NCI-H2029 (cell line): ENCODE data around the gene CUL3.
"Not testable (repeated sequence)": the region's sequence is repeated elsewhere in the genome, so short reads cannot be mapped to it uniquely, and the experiment has no call there.

Experiments used
- DNase-seq: peaks from one replicate; lab custom pipeline; 2025; lab: John Stamatoyannopoulos, UW

Gene CUL3

DNA sequence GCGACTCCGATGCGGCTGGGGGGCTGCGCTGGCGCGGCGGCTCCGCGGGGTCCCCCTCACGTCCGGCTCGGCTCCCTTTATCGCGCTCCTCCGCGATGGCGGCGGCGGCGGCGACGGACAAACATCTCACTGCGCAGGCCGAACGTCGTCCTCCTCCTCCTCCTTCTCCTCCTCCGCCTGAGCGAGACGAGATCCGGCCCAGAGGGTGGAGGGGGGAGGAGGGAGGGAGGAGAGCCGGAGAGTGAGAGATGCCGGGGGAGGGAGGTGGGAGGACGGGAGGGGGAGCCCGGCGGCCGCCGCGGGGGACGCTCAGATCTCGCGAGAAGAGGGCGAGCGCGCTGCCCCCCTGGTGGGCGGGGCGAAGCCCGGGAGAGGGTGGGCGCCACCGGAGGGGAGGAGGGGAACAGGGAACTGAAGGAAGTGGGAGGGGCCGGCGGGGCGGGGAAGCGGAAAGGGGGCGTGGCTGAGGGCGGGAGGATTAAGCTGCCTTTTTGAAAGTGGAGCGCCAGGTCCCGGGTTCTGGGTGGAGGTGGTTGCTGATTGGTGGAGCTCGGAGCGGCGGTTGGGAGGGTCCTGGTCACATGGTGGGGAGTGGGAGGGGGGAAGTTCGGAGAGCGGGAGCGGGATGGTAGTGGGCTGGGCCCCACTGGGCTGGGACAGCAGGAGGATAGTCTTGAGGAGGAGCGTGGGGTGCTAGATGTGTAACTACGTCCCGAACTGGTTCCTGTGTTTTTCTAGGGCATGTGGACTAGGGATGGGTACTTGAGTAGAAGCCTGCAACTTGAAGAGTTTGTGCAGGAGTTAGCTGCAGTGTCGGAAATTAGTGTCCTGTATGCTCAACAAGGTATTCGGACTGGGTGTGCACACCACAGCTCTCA is at the start of gene CUL3:
CUL3 (minus strand) TSS at position 153 of the 878 bp plus-strand sequence. CDS start 354 bp downstream, outside the sequence.
- DNase-seq, result peak; percentile 95

DNA sequence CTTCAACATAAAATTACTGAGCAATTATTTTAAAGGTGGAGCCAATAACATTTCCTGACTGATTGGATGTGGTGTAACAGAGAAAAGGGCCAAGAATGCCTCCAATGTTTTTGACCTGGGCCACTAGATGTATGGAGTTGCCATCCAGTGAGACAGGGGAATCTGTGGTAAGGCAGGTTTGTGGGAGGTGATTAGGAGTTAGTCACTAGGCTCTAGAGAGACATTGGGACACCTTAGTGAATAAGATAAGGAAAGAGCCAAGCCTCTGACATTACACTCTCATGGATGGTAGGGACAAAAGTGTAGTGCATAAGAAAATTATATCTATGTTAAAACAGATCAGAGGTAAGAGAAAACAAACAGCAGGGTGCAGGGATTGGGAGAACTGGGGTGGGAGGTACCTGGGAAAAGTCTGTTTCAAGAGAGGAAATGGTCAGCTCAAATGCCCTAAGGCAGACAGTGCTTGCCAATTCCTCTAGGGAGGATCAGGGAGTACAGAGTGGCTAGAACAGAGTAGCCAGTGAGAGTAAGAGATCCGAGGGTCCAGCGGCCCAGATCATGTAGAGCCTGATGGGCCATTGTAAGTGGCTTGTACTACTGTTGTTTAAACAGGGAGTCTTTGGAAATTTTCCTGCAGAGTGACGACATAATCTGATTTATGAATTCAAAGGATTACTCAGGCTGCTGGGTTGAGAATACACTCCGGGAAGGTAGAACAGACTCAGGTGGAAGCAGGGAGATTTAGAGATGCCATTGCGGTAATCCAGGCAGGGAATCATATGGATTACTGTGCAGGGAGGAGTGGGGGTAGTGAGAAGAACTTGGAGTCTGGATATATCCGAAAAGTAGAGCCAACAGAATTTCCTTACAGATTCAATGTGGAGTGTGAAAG is 45.7 kb upstream of the CUL3 start:
- no peak for DNase-seq

DNA sequence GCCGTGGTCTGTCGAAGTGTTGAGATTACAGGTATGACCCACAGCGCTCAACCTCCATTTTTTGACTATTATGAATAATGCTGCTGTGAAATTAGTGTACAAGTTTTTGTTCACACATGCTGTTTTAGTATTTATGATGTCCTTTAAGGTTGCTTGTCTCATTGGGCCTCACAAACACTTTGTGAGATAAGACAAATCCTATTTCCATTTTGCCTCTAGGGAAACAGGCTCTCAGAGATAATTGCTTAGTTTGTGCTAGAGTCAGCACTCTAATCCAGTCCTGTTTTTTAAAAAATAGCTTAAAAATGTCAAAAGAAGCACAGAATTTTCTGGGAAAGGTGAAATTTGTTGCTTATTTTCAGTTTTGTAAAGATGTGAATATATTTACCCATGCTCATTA is 43.3 kb upstream of the CUL3 start:
- DNase-seq, result no peak

DNA sequence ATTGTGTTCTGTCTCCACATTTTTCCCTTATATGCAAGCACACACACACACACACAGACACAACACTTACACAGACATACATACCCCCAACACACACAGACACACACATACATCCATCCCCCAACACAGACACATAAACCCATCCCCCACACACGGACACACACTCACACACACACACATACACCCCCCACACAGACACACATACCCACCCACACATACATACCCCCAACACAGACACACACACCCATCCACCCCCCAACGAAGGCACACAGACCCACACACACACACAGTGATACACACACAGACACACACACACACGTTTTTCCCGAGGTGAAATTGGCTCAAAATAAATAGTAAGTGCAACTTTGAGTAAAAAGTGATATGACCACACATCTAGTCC is 41.6 kb upstream of the CUL3 start:
- DNase-seq, result no peak

DNA sequence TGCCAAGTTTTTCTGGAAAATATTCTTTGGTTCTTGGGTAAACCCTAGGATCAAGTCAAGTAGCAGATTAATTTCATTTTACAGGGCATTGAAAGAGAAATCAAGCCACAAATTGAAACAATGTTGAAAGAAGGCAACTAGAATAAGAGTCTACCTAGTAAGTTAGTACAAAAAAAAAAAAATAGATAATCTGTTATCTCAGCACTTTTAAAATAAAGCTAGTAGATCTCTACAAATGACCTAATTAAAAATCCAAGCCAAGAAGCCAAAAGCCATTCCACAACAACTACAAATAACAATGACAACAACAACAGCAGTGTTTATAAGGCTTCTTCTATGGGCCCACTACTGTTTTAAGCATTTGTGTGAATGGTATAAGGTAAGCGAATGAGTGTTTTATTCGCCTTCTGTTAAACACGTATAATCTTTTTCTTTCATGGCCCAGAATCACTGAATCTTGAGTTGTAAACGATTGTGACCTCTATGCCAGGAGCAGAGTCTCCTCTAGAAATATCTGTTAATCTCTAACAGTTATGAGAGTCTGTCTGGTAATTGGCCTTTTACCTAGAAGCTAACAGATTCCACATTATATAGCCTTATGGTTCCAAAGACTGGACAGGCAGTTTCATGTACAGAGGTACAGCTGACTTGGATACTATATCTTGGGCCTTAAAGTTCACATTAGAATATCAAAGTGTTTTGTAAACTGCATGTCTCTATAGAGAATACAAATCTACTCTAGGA is 28.6 kb upstream of the CUL3 start:
- DNase-seq, result no peak

DNA sequence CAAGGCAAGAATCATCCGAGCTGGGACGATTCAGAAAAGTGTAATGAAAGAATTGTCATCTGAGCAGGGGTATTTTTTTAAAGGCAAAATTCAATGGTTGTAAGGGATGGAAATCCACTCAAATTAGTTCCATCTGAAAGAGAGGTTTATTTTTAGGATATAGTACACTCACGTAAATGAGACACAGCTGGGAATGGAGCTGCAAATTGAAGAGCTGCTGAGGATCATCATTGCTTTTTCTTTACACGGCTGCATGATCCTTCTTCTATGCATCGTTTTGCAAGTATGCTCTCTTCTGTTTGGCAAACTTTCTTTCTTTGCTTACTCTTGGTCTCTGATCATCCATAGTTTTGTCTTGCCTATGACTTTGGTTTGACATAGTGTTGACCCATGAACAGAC is 27.4 kb upstream of the CUL3 start:
- DNase-seq, result no peak

DNA sequence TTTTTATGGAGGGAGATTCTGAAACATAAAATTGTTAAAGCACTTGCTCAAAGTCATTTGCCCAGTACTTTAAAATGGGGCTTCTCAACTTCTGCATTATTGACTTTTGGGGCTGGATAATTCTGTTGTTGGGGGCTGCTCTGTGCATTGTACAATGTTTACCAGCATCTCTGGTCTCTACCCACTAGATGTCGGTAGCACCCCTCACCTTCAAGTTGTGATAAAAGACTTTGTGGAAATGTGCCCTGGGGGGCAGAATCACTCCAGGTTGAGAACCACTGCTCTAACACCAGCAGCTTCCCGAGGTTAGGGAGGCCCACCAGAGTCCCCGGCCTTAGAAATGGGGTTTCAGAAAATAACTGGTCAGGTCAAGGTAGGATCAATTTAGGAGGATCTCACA is 26.8 kb upstream of the CUL3 start:
- no peak for DNase-seq

DNA sequence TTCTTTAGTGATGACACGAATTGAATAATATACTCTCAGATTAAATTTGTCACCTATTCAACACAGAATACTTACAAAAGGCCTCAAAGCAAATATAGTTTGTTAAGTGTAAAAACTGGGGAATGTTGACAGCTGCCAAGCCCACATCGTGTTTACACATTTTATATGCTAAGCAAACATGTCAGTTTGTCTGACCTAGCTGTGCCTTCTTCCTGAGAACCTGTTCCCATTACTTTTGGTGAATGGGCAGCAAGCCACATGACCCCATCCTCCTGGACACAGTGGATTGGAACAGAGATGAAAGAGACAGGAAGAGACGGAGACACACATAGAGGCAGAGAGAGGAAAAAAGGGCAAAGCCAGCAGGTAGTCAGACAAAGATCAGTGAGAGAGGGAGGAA is 22.9 kb upstream of the CUL3 start:
- peak; percentile 60 for DNase-seq

DNA sequence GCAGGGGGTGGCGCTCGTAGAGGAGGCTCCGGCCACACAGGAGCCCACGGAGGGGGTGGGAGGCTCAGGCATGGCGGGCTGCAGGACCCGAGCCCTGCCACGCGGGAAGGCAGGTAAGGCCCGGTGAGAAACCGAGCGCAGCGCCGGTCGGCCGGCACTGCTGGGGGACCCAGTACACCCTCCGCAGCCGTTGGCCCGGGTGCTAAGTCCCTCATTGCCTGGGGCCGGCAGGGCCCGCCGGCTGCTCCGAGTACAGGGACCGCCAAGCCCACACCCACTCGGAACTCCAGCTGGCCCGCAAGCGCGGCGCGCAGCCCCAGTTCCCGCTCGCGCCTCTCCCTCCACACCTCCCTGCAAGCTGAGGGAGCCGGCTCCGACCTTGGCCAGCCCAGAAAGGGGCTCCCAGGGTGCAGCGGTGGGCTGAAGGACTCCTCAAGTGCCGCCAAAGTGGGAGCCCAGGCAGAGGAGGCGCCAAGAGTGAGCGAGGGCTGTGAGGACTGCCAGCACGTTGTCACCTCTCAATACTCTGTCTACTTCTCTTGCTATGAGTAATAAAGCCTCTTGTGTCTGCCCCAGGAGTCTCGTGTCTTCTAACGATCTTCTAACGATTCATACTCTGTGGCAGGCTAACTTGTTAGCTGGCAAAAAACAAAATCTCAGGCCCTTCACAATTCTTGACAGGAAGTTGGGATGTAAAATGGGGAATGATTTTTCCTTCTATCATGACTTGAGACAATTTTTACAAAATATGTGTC is 18.8 kb upstream of the CUL3 start:
- DNase-seq, result not testable (repeated sequence)

DNA sequence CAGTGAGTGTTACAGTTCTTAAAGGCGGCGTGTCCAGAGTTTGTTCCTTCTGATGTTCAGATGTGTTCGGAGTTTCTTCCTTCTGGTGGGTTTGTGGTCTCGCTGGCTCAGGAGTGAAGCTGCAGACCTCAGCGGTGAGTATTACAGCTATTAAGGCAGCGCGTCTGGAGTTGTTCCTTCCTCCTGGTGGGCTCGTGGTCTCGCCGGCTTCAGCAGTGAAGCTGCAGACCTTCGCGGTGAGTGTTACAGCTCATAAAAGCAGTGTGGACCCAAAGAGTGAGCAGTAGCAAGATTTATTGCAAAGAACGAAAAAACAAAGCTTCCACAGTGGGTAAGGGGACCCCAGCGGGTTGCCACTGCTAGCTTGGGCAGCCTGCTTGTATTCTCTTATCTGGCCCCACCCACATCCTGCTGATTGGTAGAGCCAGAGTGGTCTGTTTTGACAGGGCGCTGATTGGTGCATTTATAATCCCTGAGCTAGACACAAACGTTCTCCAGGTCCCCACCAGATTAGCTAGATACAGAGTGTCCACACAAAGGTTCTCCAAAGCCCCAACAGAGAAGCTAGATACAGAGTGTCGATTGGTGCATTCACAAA is 17.7 kb upstream of the CUL3 start:
- DNase-seq, result not testable (repeated sequence)

DNA sequence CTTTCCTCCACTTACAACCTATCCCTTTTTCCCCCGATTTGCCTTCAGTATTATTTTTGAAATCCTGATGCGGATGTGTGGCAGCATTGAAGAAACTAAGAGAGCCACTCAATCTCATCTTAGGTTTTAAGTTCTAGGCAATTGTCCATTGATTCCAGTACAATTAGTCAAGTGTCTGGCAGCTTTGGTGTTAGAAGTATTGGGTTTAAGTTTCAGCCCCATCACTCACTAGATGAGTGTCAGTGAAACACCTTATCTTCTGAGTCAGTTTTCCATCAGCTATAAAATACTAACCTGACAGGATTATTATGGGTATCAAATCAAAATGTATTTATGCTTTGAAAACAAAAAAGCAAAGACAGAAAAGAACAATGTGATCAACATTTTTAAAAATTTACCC is 16.8 kb upstream of the CUL3 start:
- no peak for DNase-seq

DNA sequence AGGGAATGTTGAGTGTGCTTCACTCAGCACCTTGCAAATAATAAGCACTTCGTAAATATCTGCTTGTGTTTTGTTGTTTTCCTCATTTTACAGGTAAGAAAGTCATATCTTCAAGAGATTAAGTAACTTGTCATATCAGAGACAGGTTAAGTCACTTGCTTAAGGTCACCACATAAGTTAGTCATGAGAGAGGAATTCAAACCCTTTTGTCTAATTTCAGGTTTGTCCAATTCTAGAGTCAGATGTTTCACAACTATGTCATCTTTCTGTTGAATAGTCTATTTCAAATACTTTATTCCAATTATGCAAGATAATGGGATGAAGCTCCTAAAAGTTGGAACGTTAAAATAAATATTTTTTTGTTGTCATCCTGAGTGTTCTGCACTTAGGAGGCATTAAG is 13.5 kb upstream of the CUL3 start:
- no peak for DNase-seq

DNA sequence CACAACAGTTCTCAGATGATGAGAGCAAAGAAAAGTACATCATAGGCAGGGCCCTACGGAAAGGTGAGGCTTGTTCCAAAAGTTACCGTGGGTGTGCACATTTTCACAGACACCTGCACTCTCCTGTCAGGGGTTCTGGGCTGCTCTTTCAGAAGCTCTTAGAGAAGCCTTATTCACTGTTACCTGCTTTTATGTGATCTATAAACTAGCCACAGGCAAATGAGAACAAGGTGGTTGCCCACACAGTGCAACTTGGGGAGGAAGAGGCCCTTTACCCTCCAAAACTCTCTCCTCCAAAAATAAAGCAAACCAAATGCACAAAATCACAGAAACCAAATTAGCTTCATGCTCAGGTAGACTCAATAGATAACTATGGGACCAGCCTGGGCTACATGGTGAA is 11.1 kb upstream of the CUL3 start:
- DNase-seq, result no peak

DNA sequence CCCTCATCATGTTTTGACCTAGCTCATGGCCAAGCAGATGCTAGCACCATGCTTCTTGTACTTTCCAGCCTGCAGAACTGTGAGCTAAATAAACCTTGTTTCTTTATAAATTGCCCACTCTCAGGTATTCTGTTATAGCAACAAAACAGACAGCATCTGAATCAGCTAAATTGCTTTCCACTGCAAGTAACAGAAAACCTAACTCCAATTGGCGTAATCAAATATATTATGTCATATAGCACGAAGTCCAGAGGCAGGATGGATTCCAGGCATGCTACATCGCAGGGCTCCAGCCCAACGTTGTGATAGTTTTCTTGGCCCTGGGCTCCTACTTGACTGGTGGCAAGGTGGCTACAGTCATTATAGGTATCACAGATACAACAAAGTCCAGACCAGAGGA is 10.4 kb upstream of the CUL3 start:
- DNase-seq, result no peak

DNA sequence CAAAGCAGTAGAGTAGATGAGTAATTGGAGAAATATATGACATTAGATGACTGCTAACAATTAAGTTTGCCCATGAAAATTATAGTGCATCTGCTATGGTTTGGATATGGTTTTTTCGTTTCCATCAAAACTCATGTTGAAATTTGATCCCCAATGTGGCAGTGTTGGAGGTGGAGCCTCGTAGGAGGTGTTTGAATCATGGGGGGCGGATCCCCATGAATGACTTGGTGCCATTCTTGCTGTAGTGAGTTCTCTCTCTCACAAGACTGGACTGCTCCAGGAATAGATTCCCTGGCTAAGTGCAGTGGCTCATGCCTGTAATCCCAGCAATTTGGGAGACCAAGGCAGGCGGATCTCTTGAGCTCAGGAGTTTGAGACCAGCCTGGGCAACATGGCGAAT is 9.7 kb upstream of the CUL3 start:
- no peak for DNase-seq

DNA sequence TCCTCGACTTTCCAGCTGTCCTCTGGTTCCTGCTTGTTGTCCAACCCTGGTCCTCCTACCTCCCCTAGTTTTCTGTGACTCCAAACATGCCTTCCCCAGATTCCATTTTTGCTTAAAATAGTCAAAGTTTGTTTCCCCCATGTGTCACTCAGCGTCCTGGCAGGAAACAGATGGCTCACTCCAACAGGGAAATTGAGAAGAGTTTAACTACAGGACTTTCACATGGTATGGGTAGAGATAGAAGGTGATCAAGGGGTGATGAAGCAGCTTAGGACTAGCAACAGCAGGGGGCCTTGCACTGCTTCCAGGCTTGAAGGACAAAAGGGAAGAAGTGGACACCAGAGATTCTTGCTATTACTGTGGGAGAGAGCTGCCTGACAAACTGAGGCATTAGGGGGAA is 6.1 kb upstream of the CUL3 start:
- DNase-seq, result no peak

DNA sequence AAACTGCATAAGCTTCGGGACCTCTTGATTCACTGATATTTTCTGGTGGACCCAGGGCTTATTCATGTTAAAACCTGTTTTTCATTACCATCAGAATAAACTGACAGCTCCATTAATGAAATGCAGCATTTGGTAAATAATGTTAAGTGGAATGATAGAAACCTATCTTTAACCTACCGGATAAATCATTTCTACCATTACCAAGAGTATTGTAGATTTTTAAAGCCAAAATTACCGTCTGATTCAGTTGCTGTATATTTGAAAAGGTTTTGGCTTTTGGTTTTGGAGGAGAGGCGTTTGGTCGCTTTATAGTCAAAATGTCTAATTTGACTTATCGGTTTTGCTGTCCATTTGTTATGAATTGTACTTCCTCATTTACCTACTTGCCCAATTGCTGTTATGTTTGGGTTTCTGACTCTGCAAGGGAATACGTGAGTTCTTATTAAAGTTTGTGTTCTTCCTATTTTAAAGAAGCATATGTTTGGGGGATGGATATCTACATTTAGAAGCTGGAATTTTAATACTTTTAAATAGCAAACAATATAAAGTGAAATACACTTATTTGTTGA is 1.0 kb upstream of the CUL3 start:
- DNase-seq, result no peak

DNA sequence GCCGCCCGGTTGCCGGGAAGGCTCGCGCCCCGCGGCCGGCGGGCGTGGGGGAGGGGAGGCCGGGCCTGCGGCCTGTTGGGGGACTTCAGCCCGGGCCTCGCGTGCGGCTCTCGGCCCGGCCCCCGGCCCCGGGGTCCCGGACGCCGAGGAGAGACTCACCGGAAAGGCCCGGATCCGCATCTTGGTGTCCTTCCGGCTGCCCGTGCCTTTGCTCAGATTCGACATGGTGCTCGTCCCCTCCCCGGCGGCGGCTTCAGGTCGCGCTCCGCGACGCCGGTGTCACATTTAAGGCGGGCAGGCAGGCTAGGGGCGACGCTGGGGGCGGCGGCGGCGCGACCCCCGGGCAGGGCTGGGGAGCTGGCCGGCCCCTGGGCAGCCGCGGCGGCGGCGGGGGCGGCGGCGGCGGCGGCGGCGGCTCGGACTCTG is 365 bp downstream of the CUL3 start:
- DNase-seq, result peak; percentile 19

DNA sequence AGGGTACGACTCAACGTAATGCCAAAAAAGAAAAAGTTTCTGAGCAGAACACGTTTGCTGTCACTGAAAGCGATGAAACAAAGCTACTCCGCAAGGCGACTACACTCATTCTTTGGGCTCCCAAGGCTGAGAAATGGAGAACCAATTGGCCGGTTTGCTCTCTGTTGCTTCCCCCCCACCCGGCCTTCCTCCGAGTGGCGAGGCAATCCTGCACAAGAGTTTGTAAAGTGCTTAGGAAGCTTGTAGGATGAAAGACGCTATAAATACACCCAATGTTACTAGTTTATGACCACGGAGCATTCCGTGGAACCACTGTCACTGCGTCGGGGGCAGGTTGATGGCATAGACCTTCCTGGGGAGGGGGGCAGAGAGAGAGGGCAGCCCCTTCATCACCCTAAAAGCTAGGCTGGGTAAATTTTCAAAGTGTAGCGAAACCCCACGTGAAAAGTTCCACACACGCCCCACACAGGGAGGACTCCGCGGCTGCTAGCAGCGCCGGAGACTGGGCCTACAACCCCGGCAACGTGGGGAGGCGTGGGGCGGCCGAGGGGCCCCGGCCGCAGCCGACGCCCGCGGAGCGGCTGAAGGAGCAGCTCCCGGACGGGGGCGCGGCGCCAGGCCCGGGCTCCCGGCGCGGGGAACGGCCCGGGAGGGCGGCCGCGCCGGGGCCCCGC is 915 bp downstream of the CUL3 start:
- DNase-seq, result no peak

DNA sequence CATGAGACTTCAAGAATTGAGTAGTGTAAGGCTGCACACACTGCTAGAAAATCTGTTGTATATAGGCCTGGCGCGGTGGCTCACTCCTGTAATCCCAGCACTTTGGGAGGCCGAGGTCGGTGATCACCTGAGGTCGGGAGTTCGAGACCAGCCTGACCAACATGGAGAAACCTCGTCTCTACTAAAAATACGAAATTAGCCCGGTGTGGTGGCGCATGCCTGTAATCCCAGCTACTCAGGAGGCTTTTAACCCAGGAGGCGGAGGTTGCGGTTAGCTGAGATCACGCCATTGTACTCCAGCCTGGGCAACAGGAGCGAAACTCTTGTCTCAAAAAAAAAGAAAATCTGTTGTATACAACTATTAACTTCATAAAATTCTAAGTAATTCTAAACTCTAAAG is 2.1 kb downstream of the CUL3 start:
- not testable (repeated sequence) for DNase-seq
